GM12878 (cell line): ENCODE results near the gene COPS7A. TPM values are rescaled to one million over a fixed set of nuclear protein-coding genes. Genes with fewer than 3 reads are reported as not detected.

ENCODE experiments used
- ATAC-seq: fragments of 200-7000 bp; cut with Tn5 transposase; 3 replicates; pipeline ENCODE4 v1.9.1; 2020; ENCODE audit warnings: mild to moderate bottlenecking, moderate library complexity
- BruUV-seq: library from RNA; stranded (reverse); fragments of 400-500 nt; replicated peaks from 2 replicates; lab custom pipeline; 2021; lab: Mats Ljungman, UMichigan
- CTCF ChIA-PET: fragments of 300-600 bp; sonication (Branson Sonifier 250); formaldehyde crosslinking; extraction: SDS; loops from one replicate; lab custom pipeline; 2021; ENCODE audit warnings: inconsistent platforms; lab: Yijun Ruan, JAX
- POLR2A ChIA-PET: fragments of 350-600 bp; formaldehyde crosslinking; extraction: SDS; loops from one replicate; lab custom pipeline; 2021; ENCODE audit warnings: inconsistent platforms; lab: Charles Lee
- RAD21 ChIA-PET: fragments of 300-600 bp; sonication (Branson Sonifier 250); formaldehyde crosslinking; loops from one replicate; lab custom pipeline; 2023; ENCODE audit warnings: antibody characterized with exemption; ENCODE audit not compliant: unreplicated experiment; lab: Charles Lee
- SMC1A ChIA-PET: fragments of 300-600 bp; sonication (Branson Sonifier 250); formaldehyde crosslinking; loops from one replicate; lab custom pipeline; 2023; ENCODE audit not compliant: unreplicated experiment, uncharacterized antibody; lab: Charles Lee
- DNase-seq: peaks from one replicate; pipeline ENCODE4 v3.0.0-alpha.2; 2011; ENCODE audit warnings: low read depth, low spot score
- FAIRE-seq: peaks from 3 replicates; lab custom pipeline; 2011; peaks lifted over from hg19 to GRCh38; lab: Jason Lieb, UNC
- H2AFZ ChIP-seq: 2 replicates; pipeline ENCODE4 v1.6.0; 2011; ENCODE audit warnings: low read depth, low read length, control low read depth; ENCODE audit not compliant: control insufficient read depth
- H3K27ac ChIP-seq: 2 replicates; pipeline ENCODE4 v1.5.1; 2011; ENCODE audit warnings: control low read depth; ENCODE audit not compliant: control insufficient read depth, insufficient read depth
- H3K27me3 ChIP-seq, 2 experiments: replicated peaks in 1 of 2; 2 replicates each; pipeline versions ENCODE4 v1.6.0 to v1.6.1; 2011; ENCODE audit warnings: low read length in 1 of 2; ENCODE audit not compliant: control insufficient read depth in 2 of 2, insufficient read depth in 2 of 2
- H3K36me3 ChIP-seq, 2 experiments: 2 replicates each; pipeline ENCODE4 v1.5.1; 2011; ENCODE audit warnings: low read length in 1 of 2; ENCODE audit not compliant: control insufficient read depth in 2 of 2, insufficient read depth in 2 of 2
- H3K4me1 ChIP-seq: 2 replicates; pipeline ENCODE4 v1.6.1; 2011; ENCODE audit warnings: mild to moderate bottlenecking, low read length, moderate library complexity, mixed read lengths; ENCODE audit not compliant: control insufficient read depth, insufficient read depth
- H3K4me2 ChIP-seq: 2 replicates; pipeline ENCODE4 v1.6.0; 2011; ENCODE audit warnings: control low read depth; ENCODE audit not compliant: control insufficient read depth, insufficient read depth
- H3K4me3 ChIP-seq: fragments of 200-600 bp; sonication (generic); 2 replicates; pipeline ENCODE4 v1.5.1; 2016
- H3K79me2 ChIP-seq: 2 replicates; pipeline ENCODE4 v1.6.0; 2011; ENCODE audit warnings: low read length; ENCODE audit not compliant: control insufficient read depth, insufficient read depth
- H3K9ac ChIP-seq: 2 replicates; pipeline ENCODE4 v1.8.0; 2011; ENCODE audit warnings: low read length, control low read depth, mixed read lengths; ENCODE audit not compliant: control insufficient read depth, insufficient read depth
- H3K9me3 ChIP-seq: replicated peaks from 3 replicates; pipeline ENCODE4 v1.5.1; 2011; ENCODE audit warnings: mild to moderate bottlenecking, low read length; ENCODE audit not compliant: control insufficient read depth, insufficient read depth
- H4K20me1 ChIP-seq: 2 replicates; pipeline ENCODE4 v1.6.0; 2011; ENCODE audit not compliant: control insufficient read depth, insufficient read depth
- BCLAF1 ChIP-seq: fragments of 450-650 bp; IDR thresholded peaks from 2 replicates; pipeline ENCODE4 v1.6.1; 2017; ENCODE audit warnings: antibody characterized with exemption, mild to moderate bottlenecking, moderate library complexity
- BMI1 ChIP-seq: fragments of 450-650 bp; IDR thresholded peaks from 2 replicates; pipeline ENCODE4 v1.6.1; 2016; ENCODE audit warnings: mild to moderate bottlenecking, moderate library complexity, borderline replicate concordance
- CBX3 ChIP-seq: fragments of 200-600 bp; sonication (generic); IDR thresholded peaks from 2 replicates; pipeline ENCODE4 v1.6.1; 2016; ENCODE audit warnings: low read depth, borderline replicate concordance
- CBX5 ChIP-seq: sonication (generic); IDR thresholded peaks from 2 replicates; pipeline ENCODE4 v1.6.1; 2016; ENCODE audit warnings: low read depth, moderate library complexity, mild to moderate bottlenecking, inconsistent platforms
- CHD1 ChIP-seq: IDR thresholded peaks from 2 replicates; pipeline ENCODE4 v1.6.1; 2012; ENCODE audit warnings: low read depth, low read length, improper control_type of control experiment
- MYC ChIP-seq: IDR thresholded peaks from 2 replicates; pipeline ENCODE4 v1.6.1; 2011; ENCODE audit warnings: mild to moderate bottlenecking, low read length, moderate library complexity, inconsistent platforms; ENCODE audit not compliant: insufficient read depth, insufficient replicate concordance, insufficient read length, severe bottlenecking
- NFIC ChIP-seq: IDR thresholded peaks from 2 replicates; pipeline ENCODE4 v1.6.1; 2012; ENCODE audit warnings: low read depth, mild to moderate bottlenecking, inconsistent platforms, low read length, moderate library complexity
- NFYB ChIP-seq: IDR thresholded peaks from 2 replicates; pipeline ENCODE4 v1.6.1; 2011; ENCODE audit warnings: low read depth, mild to moderate bottlenecking, low read length, improper control_type of control experiment, moderate library complexity; ENCODE audit not compliant: insufficient read depth
- NR2C2 ChIP-seq: IDR thresholded peaks from 2 replicates; pipeline ENCODE4 v1.6.1; 2011; ENCODE audit warnings: borderline replicate concordance, low read depth; ENCODE audit not compliant: control insufficient read depth, insufficient read length
- POLR2AphosphoS2 ChIP-seq: IDR thresholded peaks from 2 replicates; pipeline ENCODE4 v1.6.1; 2011; ENCODE audit warnings: low read depth, mild to moderate bottlenecking, low read length, improper control_type of control experiment, moderate library complexity
- RELA ChIP-seq: fragments of 450-650 bp; IDR thresholded peaks from 2 replicates; pipeline ENCODE4 v1.8.0; 2014; ENCODE audit warnings: borderline replicate concordance; ENCODE audit not compliant: partially characterized antibody
- RUNX3 ChIP-seq: IDR thresholded peaks from 2 replicates; pipeline ENCODE4 v1.6.1; 2012; ENCODE audit warnings: low read length, inconsistent platforms
- SKIL ChIP-seq: fragments of 450-650 bp; IDR thresholded peaks from 2 replicates; pipeline ENCODE4 v1.6.1; 2017; ENCODE audit warnings: mild to moderate bottlenecking, low read depth, inconsistent platforms; ENCODE audit not compliant: poor library complexity, severe bottlenecking
- SUPT20H ChIP-seq: IDR thresholded peaks from 2 replicates; pipeline ENCODE4 v1.6.1; 2011; ENCODE audit warnings: low read depth, mild to moderate bottlenecking, low read length, moderate library complexity, borderline replicate concordance; ENCODE audit not compliant: control insufficient read depth
- TCF12 ChIP-seq: IDR thresholded peaks from 2 replicates; pipeline ENCODE4 v1.6.1; 2011; ENCODE audit warnings: low read depth, mild to moderate bottlenecking, low read length
- TCF7 ChIP-seq: IDR thresholded peaks from 2 replicates; pipeline ENCODE4 v1.6.1; 2014; ENCODE audit warnings: antibody characterized with exemption, borderline replicate concordance
- ZNF24 ChIP-seq: fragments of 450-650 bp; IDR thresholded peaks from 2 replicates; pipeline ENCODE4 v1.6.1; 2017; ENCODE audit warnings: antibody characterized with exemption, mild to moderate bottlenecking
- ZNF622 ChIP-seq: fragments of 450-650 bp; IDR thresholded peaks from 2 replicates; pipeline ENCODE4 v1.6.1; 2017; ENCODE audit warnings: mild to moderate bottlenecking, inconsistent platforms
- WGBS: methylation state at CpG from one replicate; pipeline ENCODE4 v1.1.6; 2016; ENCODE audit warnings: low lambda C conversion rate; ENCODE audit not compliant: insufficient replicate concordance, insufficient coverage; ENCODE audit errors: missing lambda C conversion rate; 5-methylcytosine and 5-hydroxymethylcytosine counted together
- in situ Hi-C: fragments of 300-500 bp; cut with MboI; formaldehyde crosslinking; loops from 9 replicates; pipeline ENCODE4 v1.14.3; 2018; ENCODE audit warnings: mixed read lengths
- intact Hi-C: fragments of 100-400 bp; cut with micrococcal nuclease; formaldehyde crosslinking; loops from one replicate; pipeline ENCODE4 v1.14.2; 2022; ENCODE audit not compliant: unreplicated experiment
- polyA plus RNA-seq, 11 experiments: library from polyadenylated mRNA; depleted of rRNA in 4 of 11; unstranded in 6 of 11; stranded (reverse) in 5 of 11; fragments of >200 nt; fragmentation: Nextera tagmentation in 4 of 11; fragmentation: Illumina TruSeq in 1 of 11; extraction: Ambion mirVana in 4 of 11; extraction: Trizol in 1 of 11; gene quantifications; 1 replicate in 1 of 11; 2 replicates in 10 of 11; pipeline versions ENCODE4 v1.2.1 to v1.2.3, GENCODE V29; 2011 to 2016; ENCODE audit warnings: inconsistent platforms in 2 of 11, missing spikeins in 2 of 11, low read depth in 1 of 11
- total RNA-seq, 4 experiments: library from RNA; depleted of rRNA in 3 of 4; stranded (reverse); fragments of >200 nt in 3 of 4; fragmentation: Illumina TruSeq in 1 of 4; extraction: Trizol in 1 of 4; gene quantifications; 2 replicates each; pipeline versions ENCODE4 v1.2.1 to v1.2.3, GENCODE V29; 2013 to 2021

Gene COPS7A
- total and polyA plus RNA-seq, 10 of the 15 experiments (the other 5 are each of a cell fraction or from before 2014, with no cell fraction given): 25.7 to 74.0 (median 51.9) TPM

GRCh38 chr12:6735448-6736191 lies 11.8 kb downstream of the COPS7A start:
- RAD21 ChIA-PET: interaction anchor here (1.2 to 2.1 kb wide), 3 partner anchors 17 to 31 kb away, joined by 4 to 7 read pairs (median 6); partner anchors contain the start of genes MLF2 and PTMS
- Histone ChIP-seq H2AFZ (no peak overlapping the region), H3K79me2 (no peaks in the 10 kb centered on the region), H3K4me3 (no peak overlapping the region), H3K4me2 (peak overlapping the region; percentile 19; the same call in 1 of the 2 replicates), H3K9me3 (no peaks in the 10 kb centered on the region), H3K9ac (no peak overlapping the region), H3K27ac (0 out of 2 replicates have a peak overlapping the region, but pooled peaks have one; percentile 60), H3K36me3 (no peaks in the 10 kb centered on the region; a peak in 2 of 4 replicates), H4K20me1 (no peaks in the 10 kb centered on the region), H3K4me1 (peaks cover 5% of the 10 kb centered on the region; the same call in 1 of the 2 replicates), H3K27me3 (no peaks in the 10 kb centered on the region)
- in situ Hi-C loops (no loop called here), intact Hi-C loops (loop anchor here (5.0 kb wide), 2 partner anchors 42 to 92 kb away; partner anchors contain the start of gene P3H3)
- CTCF ChIA-PET: interaction anchor here (1.3 to 4.7 kb wide), 7 partner anchors 12 to 99 kb away, joined by 3 to 23 read pairs (median 5); partner anchors contain the start of genes COPS7A and MLF2
- DNase-seq (no peak), ATAC-seq (peak; percentile 91), FAIRE-seq (peak; percentile 80)
- BruUV-seq: no TSS peak
- POLR2A ChIA-PET: interaction anchor here (2.1 kb wide), 1 partner anchor 17 kb away, joined by 6 read pairs; the partner anchor contains the start of gene MLF2
- WGBS: 60% methylated on average over 8 of the region's 8 CpGs
- SMC1A ChIA-PET: interaction anchor here (0.5 to 1.4 kb wide), 5 partner anchors 10 to 302 kb away, joined by 3 to 5 read pairs (median 3); partner anchors contain the start of genes MLF2 and P3H3
- no peak for TF ChIP-seq TCF7
- TF ChIP-seq CBX5: no peak
- no peak for TF ChIP-seq MYC
- TF ChIP-seq BCLAF1: no peak
- TF ChIP-seq SKIL: peak; percentile 62
- TF ChIP-seq ZNF24: no peak
- no peak for TF ChIP-seq BMI1
- TF ChIP-seq RELA: no peak
- TF ChIP-seq NFIC: no peak
- TF ChIP-seq RUNX3: peak; percentile 74
- TF ChIP-seq ZNF622: no peak
- TF ChIP-seq SUPT20H: no peak
- no peak for TF ChIP-seq POLR2AphosphoS2
- TF ChIP-seq NR2C2: no peak
- no peak for TF ChIP-seq NFYB
- 0 out of 2 replicates have a peak, but pooled peaks have one; percentile 50 for TF ChIP-seq CHD1
- no peak for TF ChIP-seq TCF12
- no peak for TF ChIP-seq CBX3
